Measurements from ENCODE around the gene GPC6.
"Not testable (repeated sequence)": the region's sequence is repeated elsewhere in the genome, so short reads cannot be mapped to it uniquely, and the experiment has no call there.

The GPC6 gene

GRCh38 chr13:93420206-93420605, 193.6 kb downstream of the GPC6 start:
- Mint-ChIP-seq H3K4me1 (no peaks in the 10 kb centered on the region), H3K9me3 (no peaks in the 10 kb centered on the region), H3K4me3 (no peak overlapping the region), H3K36me3 (ENCODE audit: insufficient read depth) (no peaks in the 10 kb centered on the region), H3K27me3 (no peaks in the 10 kb centered on the region), H3K27ac (ENCODE audit: low read depth) (no peak overlapping the region)
- DNase-seq (ENCODE audit: low spot score in 2 of 2): no peak
- no peak for ATAC-seq (replicated peaks; ENCODE audit: extremely low read depth, poor library complexity, severe bottlenecking)

GRCh38 chr13:93420887-93421286, 194.3 kb downstream of the GPC6 start:
- no peaks in the 10 kb centered on the region for H3K9me3 Mint-ChIP-seq
- no peak overlapping the region for H3K4me3 Mint-ChIP-seq
- no peaks in the 10 kb centered on the region for H3K27me3 Mint-ChIP-seq
- DNase-seq (ENCODE audit: low spot score in 2 of 2): no peak
- no peak for ATAC-seq (replicated peaks; ENCODE audit: extremely low read depth, poor library complexity, severe bottlenecking)
- no peaks in the 10 kb centered on the region for H3K4me1 Mint-ChIP-seq
- H3K36me3 Mint-ChIP-seq (ENCODE audit: insufficient read depth): no peaks in the 10 kb centered on the region
- H3K27ac Mint-ChIP-seq (ENCODE audit: low read depth): no peak overlapping the region

- Mint-ChIP-seq H3K9me3 (no peaks in the 10 kb centered on the region), H3K36me3 (ENCODE audit: insufficient read depth) (no peaks in the 10 kb centered on the region)
- no peak for ATAC-seq (replicated peaks; ENCODE audit: extremely low read depth, poor library complexity, severe bottlenecking)
These were observed 196.5 kb downstream of the GPC6 start for GRCh38 chr13:93422980-93423543.

GRCh38 chr13:93425411-93425810, 198.8 kb downstream of the GPC6 start:
- ATAC-seq (replicated peaks; ENCODE audit: extremely low read depth, poor library complexity, severe bottlenecking): no peak
- Mint-ChIP-seq H3K4me3 (no peak overlapping the region), H3K27me3 (no peaks in the 10 kb centered on the region), H3K27ac (ENCODE audit: low read depth) (no peak overlapping the region), H3K4me1 (no peaks in the 10 kb centered on the region), H3K36me3 (ENCODE audit: insufficient read depth) (no peaks in the 10 kb centered on the region), H3K9me3 (no peaks in the 10 kb centered on the region)
- DNase-seq (ENCODE audit: low spot score in 2 of 2): no peak

More at GRCh38 chr13:93422980-93423543, 196.5 kb downstream of the GPC6 start:
- Mint-ChIP-seq H3K4me1 (no peaks in the 10 kb centered on the region), H3K27ac (ENCODE audit: low read depth) (no peak overlapping the region), H3K4me3 (no peak overlapping the region), H3K27me3 (no peaks in the 10 kb centered on the region)
- no peak for DNase-seq (ENCODE audit: low spot score in 2 of 2)

- Mint-ChIP-seq H3K9me3 (no peaks in the 10 kb centered on the region), H3K4me3 (no peak overlapping the region), H3K27me3 (no peaks in the 10 kb centered on the region), H3K36me3 (ENCODE audit: insufficient read depth) (no peaks in the 10 kb centered on the region), H3K4me1 (no peaks in the 10 kb centered on the region), H3K27ac (ENCODE audit: low read depth) (no peak overlapping the region)
- ATAC-seq (replicated peaks; ENCODE audit: extremely low read depth, poor library complexity, severe bottlenecking) (no peak), DNase-seq (ENCODE audit: low spot score in 2 of 2) (no peak)
These were observed 203.8 kb downstream of the GPC6 start for GRCh38 chr13:93430381-93430780.

- Mint-ChIP-seq H3K27ac (ENCODE audit: low read depth) (no peak overlapping the region), H3K4me3 (no peak overlapping the region), H3K36me3 (ENCODE audit: insufficient read depth) (no peaks in the 10 kb centered on the region), H3K27me3 (no peaks in the 10 kb centered on the region), H3K4me1 (no peaks in the 10 kb centered on the region), H3K9me3 (peaks cover 6% of the 10 kb centered on the region)
- DNase-seq (ENCODE audit: low spot score in 2 of 2) (no peak), ATAC-seq (replicated peaks; ENCODE audit: extremely low read depth, poor library complexity, severe bottlenecking) (no peak)
These were observed 209.0 kb downstream of the GPC6 start for GRCh38 chr13:93435651-93436050.

GRCh38 chr13:93437081-93437480, 210.5 kb downstream of the GPC6 start:
- no peak overlapping the region for H3K27ac Mint-ChIP-seq (ENCODE audit: low read depth)
- H3K9me3 Mint-ChIP-seq: peaks cover 6% of the 10 kb centered on the region
- no peaks in the 10 kb centered on the region for H3K36me3 Mint-ChIP-seq (ENCODE audit: insufficient read depth)
- DNase-seq (ENCODE audit: low spot score in 2 of 2) (no peak), ATAC-seq (replicated peaks; ENCODE audit: extremely low read depth, poor library complexity, severe bottlenecking) (no peak)
- no peaks in the 10 kb centered on the region for H3K4me1 Mint-ChIP-seq
- H3K27me3 Mint-ChIP-seq: no peaks in the 10 kb centered on the region
- H3K4me3 Mint-ChIP-seq: no peak overlapping the region

GRCh38 chr13:93446238-93446637, 219.6 kb downstream of the GPC6 start:
- Mint-ChIP-seq H3K9me3 (no peaks in the 10 kb centered on the region), H3K4me1 (no peaks in the 10 kb centered on the region), H3K27me3 (no peaks in the 10 kb centered on the region), H3K27ac (ENCODE audit: low read depth) (no peak overlapping the region), H3K36me3 (ENCODE audit: insufficient read depth) (peaks cover 1% of the 10 kb centered on the region), H3K4me3 (no peak overlapping the region)
- ATAC-seq (replicated peaks; ENCODE audit: extremely low read depth, poor library complexity, severe bottlenecking): no peak
- no peak for DNase-seq (ENCODE audit: low spot score in 2 of 2)

- Mint-ChIP-seq H3K27me3 (no peaks in the 10 kb centered on the region), H3K4me1 (no peaks in the 10 kb centered on the region), H3K36me3 (ENCODE audit: insufficient read depth) (peaks cover 1% of the 10 kb centered on the region), H3K4me3 (no peak overlapping the region), H3K27ac (ENCODE audit: low read depth) (no peak overlapping the region), H3K9me3 (no peaks in the 10 kb centered on the region)
- no peak for DNase-seq (ENCODE audit: low spot score in 2 of 2)
- ATAC-seq (replicated peaks; ENCODE audit: extremely low read depth, poor library complexity, severe bottlenecking): no peak
These were observed 223.6 kb downstream of the GPC6 start for GRCh38 chr13:93450191-93450621.

- no peak for ATAC-seq (replicated peaks; ENCODE audit: extremely low read depth, poor library complexity, severe bottlenecking)
- no peak overlapping the region for H3K27ac Mint-ChIP-seq (ENCODE audit: low read depth)
- DNase-seq (ENCODE audit: low spot score in 2 of 2): no peak
These were observed 224.2 kb downstream of the GPC6 start for GRCh38 chr13:93450761-93451160.

GRCh38 chr13:93454676-93455235, 228.1 kb downstream of the GPC6 start:
- H3K9me3 Mint-ChIP-seq; H3K27me3 Mint-ChIP-seq; H3K4me3 Mint-ChIP-seq; H3K36me3 Mint-ChIP-seq (ENCODE audit: insufficient read depth); H3K27ac Mint-ChIP-seq (ENCODE audit: low read depth); H3K4me1 Mint-ChIP-seq; DNase-seq (ENCODE audit: low spot score in 2 of 2); ATAC-seq (replicated peaks; ENCODE audit: extremely low read depth, poor library complexity, severe bottlenecking): not testable (repeated sequence)

More at GRCh38 chr13:93450761-93451160, 224.2 kb downstream of the GPC6 start:
- no peak overlapping the region for H3K4me3 Mint-ChIP-seq
- H3K36me3 Mint-ChIP-seq (ENCODE audit: insufficient read depth): peaks cover 1% of the 10 kb centered on the region
- no peaks in the 10 kb centered on the region for H3K4me1 Mint-ChIP-seq
- H3K27me3 Mint-ChIP-seq: no peaks in the 10 kb centered on the region
- H3K9me3 Mint-ChIP-seq: no peaks in the 10 kb centered on the region

GRCh38 chr13:93455861-93456260, 229.3 kb downstream of the GPC6 start:
- Mint-ChIP-seq H3K27me3 (no peaks in the 10 kb centered on the region), H3K9me3 (no peaks in the 10 kb centered on the region), H3K27ac (ENCODE audit: low read depth) (no peak overlapping the region), H3K4me1 (no peaks in the 10 kb centered on the region), H3K36me3 (ENCODE audit: insufficient read depth) (no peaks in the 10 kb centered on the region), H3K4me3 (no peak overlapping the region)
- ATAC-seq (replicated peaks; ENCODE audit: extremely low read depth, poor library complexity, severe bottlenecking) (no peak), DNase-seq (ENCODE audit: low spot score in 2 of 2) (no peak)

- Mint-ChIP-seq H3K9me3 (no peaks in the 10 kb centered on the region), H3K4me1 (no peaks in the 10 kb centered on the region), H3K36me3 (ENCODE audit: insufficient read depth) (no peaks in the 10 kb centered on the region), H3K27me3 (no peaks in the 10 kb centered on the region), H3K27ac (ENCODE audit: low read depth) (no peak overlapping the region), H3K4me3 (no peak overlapping the region)
- no peak for ATAC-seq (replicated peaks; ENCODE audit: extremely low read depth, poor library complexity, severe bottlenecking)
- DNase-seq (ENCODE audit: low spot score in 2 of 2): no peak
These were observed 233.4 kb downstream of the GPC6 start for GRCh38 chr13:93460005-93460404.

Measured in central memory CD8-positive, alpha-beta T cell (primary cell).